Lung (tissue), 12 donors: Measurements from ENCODE around the gene POLE4. TPM values are rescaled to one million over a fixed set of nuclear protein-coding genes. Genes with fewer than 3 reads are reported as not detected.

ENCODE experiments used
- ATAC-seq: fragments of 200-7000 bp; cut with Tn5 transposase; one replicate; pipeline ENCODE4 v1.9.1; 2020; ENCODE audit warnings: moderate number of reproducible peaks; ENCODE audit not compliant: insufficient read depth, low FRiP score
- DNase-seq, 3 donors: peaks; one replicate each; pipeline ENCODE4 v3.0.0-alpha.2; 2013 to 2017
- H3K27ac ChIP-seq, 2 donors: one replicate each; pipeline ENCODE4 v1.5.1; 2013; ENCODE audit warnings: mild to moderate bottlenecking in 2 of 2, moderate library complexity in 2 of 2, control low read depth in 1 of 2, inconsistent platforms in 1 of 2, low read depth in 1 of 2, low read length in 1 of 2
- H3K27me3 ChIP-seq, 3 donors: one replicate each; pipeline ENCODE4 v1.5.1; 2013; ENCODE audit warnings: low read length in 2 of 3; ENCODE audit not compliant: control insufficient read depth in 3 of 3, insufficient read depth in 3 of 3
- H3K36me3 ChIP-seq, 4 donors: one replicate each; pipeline ENCODE4 v1.5.1; 2013; ENCODE audit warnings: low read length in 4 of 4, mild to moderate bottlenecking in 1 of 4, moderate library complexity in 1 of 4; ENCODE audit not compliant: control insufficient read depth in 4 of 4, insufficient read depth in 4 of 4
- H3K4me1 ChIP-seq, 5 donors: one replicate each; pipeline ENCODE4 v1.5.1; 2013; ENCODE audit warnings: low read length in 5 of 5, mild to moderate bottlenecking in 2 of 5, moderate library complexity in 1 of 5; ENCODE audit not compliant: control insufficient read depth in 5 of 5, insufficient read depth in 5 of 5
- H3K4me3 ChIP-seq: one replicate; pipeline ENCODE4 v1.5.1; 2013; ENCODE audit warnings: mild to moderate bottlenecking, control low read depth, moderate library complexity
- H3K9ac ChIP-seq, 2 donors: one replicate each; pipeline ENCODE4 v1.5.1; 2013; ENCODE audit warnings: low read length in 2 of 2, control low read depth in 1 of 2; ENCODE audit not compliant: insufficient read depth in 1 of 2
- H3K9me3 ChIP-seq, 4 donors: one replicate each; pipeline ENCODE4 v1.5.1; 2013; ENCODE audit warnings: low read length in 3 of 4, mild to moderate bottlenecking in 1 of 4, moderate library complexity in 1 of 4; ENCODE audit not compliant: control insufficient read depth in 4 of 4, insufficient read depth in 3 of 4
- WGBS, 2 donors: extraction: QIAGEN DNeasy Blood & Tissue Kit; methylation state at CpG; one replicate each; pipeline ENCODE4 v1.1.7; 2013; 5-methylcytosine and 5-hydroxymethylcytosine counted together
- polyA plus RNA-seq, 2 donors: library from polyadenylated mRNA; stranded (reverse); fragments of 200-250 nt; gene quantifications; one replicate each; pipeline ENCODE4 v1.2.1, GENCODE V29; 2013
- total RNA-seq, 2 donors: library from RNA; depleted of rRNA in 1 of 2; stranded (reverse); fragments of >200 nt in 1 of 2; gene quantifications; one replicate each; pipeline ENCODE4 v1.2.1, GENCODE V29; 2014 to 2021
- TF ChIP-seq, protein P1 (sequence below): IDR thresholded peaks from 2 replicates; pipeline ENCODE4 v1.5.1; 2012; ENCODE audit warnings: mild to moderate bottlenecking; ENCODE audit errors: control extremely low read depth, extremely low read depth
- donor health status: control.
- donor health status: control.
- donor health status: Bipolar disorder and iron deficiency.
- donor health status: healthy.
- donor health status: DM: yes; HTN: yes; CAD: no.

POLE4 gene
- total and polyA plus RNA-seq, 4 donors = 18.7 to 87.9 (median 57.6) TPM

DNA sequence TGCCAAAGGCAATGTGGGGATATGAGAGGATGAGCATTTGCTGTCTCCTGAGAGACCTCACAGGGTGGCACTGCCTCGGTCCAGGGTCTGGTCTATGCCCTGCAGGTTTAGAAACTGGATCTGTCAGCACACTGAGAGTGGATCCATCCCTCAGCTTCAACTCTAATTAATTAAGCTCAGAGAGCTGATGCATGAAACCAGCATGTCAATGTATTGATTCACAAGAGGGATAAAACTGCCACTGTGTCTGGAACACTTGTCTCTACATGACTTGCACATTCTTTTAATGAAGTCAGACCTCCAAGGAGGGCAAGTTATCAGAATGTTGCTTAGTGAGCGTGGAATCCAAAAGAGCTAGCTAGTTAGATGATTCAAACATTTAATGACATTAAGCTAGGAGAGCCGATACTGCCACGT lies 22.5 kb upstream of the POLE4 start:
- H3K9ac ChIP-seq = no peak overlapping the region
- H3K9me3 ChIP-seq = peaks cover 0 to 5% (median 0%) of the 10 kb centered on the region in 4 donors
- DNase-seq (no peak), ATAC-seq (no peak)
- H3K4me3 ChIP-seq = no peak overlapping the region
- no peak overlapping the region for H3K27ac ChIP-seq
- 86 to 99% methylated on average over 4 of the region's 4 CpGs for WGBS, 2 donors
- H3K4me1 ChIP-seq = peaks cover 0 to 2% (median 0%) of the 10 kb centered on the region in 5 donors
- H3K36me3 ChIP-seq = peaks cover 0 to 4% (median 0%) of the 10 kb centered on the region in 4 donors
- TF ChIP-seq, protein P1, sequence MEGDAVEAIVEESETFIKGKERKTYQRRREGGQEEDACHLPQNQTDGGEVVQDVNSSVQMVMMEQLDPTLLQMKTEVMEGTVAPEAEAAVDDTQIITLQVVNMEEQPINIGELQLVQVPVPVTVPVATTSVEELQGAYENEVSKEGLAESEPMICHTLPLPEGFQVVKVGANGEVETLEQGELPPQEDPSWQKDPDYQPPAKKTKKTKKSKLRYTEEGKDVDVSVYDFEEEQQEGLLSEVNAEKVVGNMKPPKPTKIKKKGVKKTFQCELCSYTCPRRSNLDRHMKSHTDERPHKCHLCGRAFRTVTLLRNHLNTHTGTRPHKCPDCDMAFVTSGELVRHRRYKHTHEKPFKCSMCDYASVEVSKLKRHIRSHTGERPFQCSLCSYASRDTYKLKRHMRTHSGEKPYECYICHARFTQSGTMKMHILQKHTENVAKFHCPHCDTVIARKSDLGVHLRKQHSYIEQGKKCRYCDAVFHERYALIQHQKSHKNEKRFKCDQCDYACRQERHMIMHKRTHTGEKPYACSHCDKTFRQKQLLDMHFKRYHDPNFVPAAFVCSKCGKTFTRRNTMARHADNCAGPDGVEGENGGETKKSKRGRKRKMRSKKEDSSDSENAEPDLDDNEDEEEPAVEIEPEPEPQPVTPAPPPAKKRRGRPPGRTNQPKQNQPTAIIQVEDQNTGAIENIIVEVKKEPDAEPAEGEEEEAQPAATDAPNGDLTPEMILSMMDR = no peak
- H3K27me3 ChIP-seq = peaks cover 0 to 2% (median 0%) of the 10 kb centered on the region in 3 donors

- Histone ChIP-seq H3K36me3 (peaks cover 0 to 4% (median 0%) of the 10 kb centered on the region in 4 donors), H3K4me3 (no peak overlapping the region), H3K4me1 (peaks cover 0 to 4% (median 0%) of the 10 kb centered on the region in 5 donors), H3K27me3 (peaks cover 0 to 2% (median 0%) of the 10 kb centered on the region in 3 donors), H3K9ac (no peak overlapping the region), H3K9me3 (peaks cover 0 to 3% (median 0%) of the 10 kb centered on the region in 4 donors), H3K27ac (no peak overlapping the region)
- TF ChIP-seq, protein P1 = no peak
- DNase-seq = no peak
- ATAC-seq = no peak
- WGBS, 2 donors = 95 to 99% methylated on average over 6 of the region's 6 CpGs
These were observed 21.1 kb upstream of the POLE4 start for GRCh38 chr2:74937221-74937880.

- peaks cover 0 to 4% (median 0%) of the 10 kb centered on the region in 4 donors for H3K36me3 ChIP-seq
- 93 to 98% methylated on average over 4 of the region's 4 CpGs for whole genome bisulfite sequencing, 2 donors
- peaks cover 0 to 2% (median 0%) of the 10 kb centered on the region in 3 donors for H3K27me3 ChIP-seq
- H3K4me3 ChIP-seq = no peak overlapping the region
- H3K9ac ChIP-seq = no peak overlapping the region
- peaks cover 0 to 1% (median 0%) of the 10 kb centered on the region in 4 donors for H3K9me3 ChIP-seq
- H3K27ac ChIP-seq = no peak overlapping the region
- no peak for DNase-seq
- TF ChIP-seq, protein P1 = no peak
- no peak for ATAC-seq
- H3K4me1 ChIP-seq = peaks cover 0 to 2% (median 0%) of the 10 kb centered on the region in 5 donors
These were observed 20.2 kb upstream of the POLE4 start for GRCh38 chr2:74938264-74938663.
